Measurements from ENCODE around the gene NACC2. TPM values are rescaled to one million over a fixed set of nuclear protein-coding genes. Genes with fewer than 3 reads are reported as not detected.

NACC2 gene
- total and polyA plus RNA-seq, 9 of the 15 experiments (the other 6 are each of a cell fraction or from before 2014, with no cell fraction given): 0.70 to 25.1 (median 5.6) TPM

GRCh38 chr9:135985889-135986288 is 109.2 kb downstream of the NACC2 start (continued):
- TF ChIP-seq HCFC1 (IDR thresholded peaks at IDR 0.05; ENCODE audit: low read depth, low read length) (no peak), IRF1 (CRISPR knock-in tag; IDR thresholded peaks at IDR 0.05; ENCODE audit: borderline replicate concordance) (no peak)

GRCh38 chr9:135985459-135985774 is 109.7 kb downstream of the NACC2 start:
- no TSS peak for BruUV-seq (replicated peaks)
- no peak for FAIRE-seq

More at GRCh38 chr9:135985459-135985774, 109.7 kb downstream of the NACC2 start:
- H3K4me3 ChIP-seq: no peak overlapping the region
- in situ Hi-C loops (cut with MboI): no loop called here
- ChIA-PET POLR2A (no interaction called here), CTCF (ENCODE audit: low intra/inter-chr PET ratio) (no interaction called here)
- H3K9me3 ChIP-seq (replicated peaks; ENCODE audit: control insufficient read depth, insufficient read depth, low read depth, low read length): no peaks in the 10 kb centered on the region
- no peak for DNase-seq (ENCODE audit: extremely low read depth in 1 of 4, low spot score in 3 of 4)
- peak overlapping the region; percentile 28; the same call in 1 of the 2 replicates for H2AFZ ChIP-seq (ENCODE audit: low read depth, low read length)
- WGBS (ENCODE audit: insufficient coverage, low coverage, missing lambda C conversion rate): 75% methylated on average over 9 of the region's 14 CpGs
- peak overlapping the region in 1 of 2 experiments; percentile 87; a peak in 2 of 4 replicates for H3K9ac ChIP-seq (ENCODE audit: insufficient read depth in 1 of 2, low read depth in 2 of 2, low read length in 2 of 2)
- TF ChIP-seq ZBTB33 (CRISPR knock-in tag; IDR thresholded peaks at IDR 0.05): peak; percentile 97
- no peak for TF ChIP-seq SOX6 (IDR thresholded peaks at IDR 0.05)
- TF ChIP-seq ZFP36 (IDR thresholded peaks at IDR 0.05; ENCODE audit: low read depth, low read length, partially characterized antibody): peak; percentile 74
- no peak for TF ChIP-seq REST (IDR thresholded peaks at IDR 0.05; ENCODE audit: borderline replicate concordance)
- 0 out of 2 replicates have a peak, but pooled peaks have one; percentile 8 for TF ChIP-seq REST (CRISPR knock-in tag; IDR thresholded peaks at IDR 0.05; ENCODE audit: low read depth)
- intact Hi-C loops (cut with micrococcal nuclease): no loop called here
- no peaks in the 10 kb centered on the region for H3K79me2 ChIP-seq (ENCODE audit: control insufficient read depth, insufficient read depth, low read length)
- no peak for ATAC-seq
- peaks cover 26 to 83% of the 10 kb centered on the region in 2 experiments for H3K4me1 ChIP-seq (replicated peaks in 1 of 2; ENCODE audit: control insufficient read depth in 2 of 2, insufficient read depth in 2 of 2, low read length in 2 of 2)
- 0 out of 2 replicates have a peak, but pooled peaks cover 3% of the 10 kb centered on the region for H4K20me1 ChIP-seq (replicated peaks; ENCODE audit: control insufficient read depth, insufficient read depth, low read length)
- H3K9me1 ChIP-seq (ENCODE audit: control insufficient read depth, insufficient read depth, low read length): no peaks in the 10 kb centered on the region
- no peaks in the 10 kb centered on the region for H3K36me3 ChIP-seq (ENCODE audit: control insufficient read depth, insufficient read depth, low read length)
- no peak overlapping the region; the same call in 2 of the 3 replicates for H3K27ac ChIP-seq (ENCODE audit: extremely low read depth, low read depth, low read length)
- no peak overlapping the region for H3K4me2 ChIP-seq (ENCODE audit: insufficient read depth, low read length)
- peaks cover 5 to 25% of the 10 kb centered on the region in 2 experiments; a peak in 4 of 5 replicates for H3K27me3 ChIP-seq (ENCODE audit: control insufficient read depth in 2 of 2, insufficient read depth in 2 of 2, low read length in 2 of 2)

Data from K562 (cell line).